DOHH2 (cell line): ENCODE results near the gene MAGI1.

Experiments
- CTCF ChIP-seq: fragments of 200-600 bp; sonication (generic); IDR thresholded peaks from one replicate; pipeline ENCODE4 v1.5.1; 2014; ENCODE audit warnings: antibody characterized with exemption, mild to moderate bottlenecking, low read depth, low read length; ENCODE audit not compliant: poor library complexity, severe bottlenecking
- EZH2phosphoT487 ChIP-seq: fragments of 200-600 bp; sonication (generic); IDR thresholded peaks from 2 replicates; pipeline ENCODE4 v1.6.1; 2017; ENCODE audit warnings: borderline replicate concordance, mild to moderate bottlenecking, antibody characterized with exemption, low read length, moderate library complexity, mixed read lengths

- no peak for TF ChIP-seq CTCF
- TF ChIP-seq EZH2phosphoT487, result no peak
Observed at GRCh38 chr3:65927576-65927975, 111.1 kb downstream of the MAGI1 start.
